Panc1 (cell line): Measurements from ENCODE around the gene CADM1. TPM values are rescaled to one million over a fixed set of nuclear protein-coding genes. Genes with fewer than 3 reads are reported as not detected.

Experiments
- ATAC-seq: fragments of 200-7000 bp; cut with Tn5 transposase; 2 replicates; pipeline ENCODE4 v1.9.1; 2020; ENCODE audit warnings: mild to moderate bottlenecking, moderate library complexity
- BruUV-seq: library from RNA; stranded (reverse); fragments of 400-500 nt; replicated peaks from 2 replicates; lab custom pipeline; 2021; lab: Mats Ljungman, UMichigan
- CTCF ChIA-PET: fragments of 300-600 bp; sonication (Branson Sonifier 250); formaldehyde crosslinking; loops from one replicate; lab custom pipeline; 2022; ENCODE audit warnings: antibody characterized with exemption; lab: Charles Lee
- POLR2A ChIA-PET: fragments of 300-600 bp; sonication (Branson Sonifier 250); formaldehyde crosslinking; loops from one replicate; lab custom pipeline; 2022; ENCODE audit warnings: antibody characterized with exemption; lab: Charles Lee
- DNase-seq: peaks from one replicate; pipeline ENCODE4 v3.0.0-alpha.2; 2010; ENCODE audit warnings: low read depth, low spot score
- H3K27ac ChIP-seq: 2 replicates; pipeline ENCODE4 v1.5.1; 2011; ENCODE audit warnings: mild to moderate bottlenecking, low read length, inconsistent platforms
- H3K27me3 ChIP-seq: fragments of 200-500 bp; sonication (Bioruptor generic); 2 replicates; pipeline ENCODE4 v1.6.0; 2014; ENCODE audit warnings: low read length, inconsistent platforms; ENCODE audit not compliant: control insufficient read depth, insufficient read depth
- H3K36me3 ChIP-seq: fragments of 200-500 bp; sonication (Bioruptor generic); 2 replicates; pipeline ENCODE4 v1.5.1; 2014; ENCODE audit warnings: inconsistent platforms, mild to moderate bottlenecking, low read length, moderate library complexity; ENCODE audit not compliant: control insufficient read depth, insufficient read depth
- H3K4me1 ChIP-seq: 2 replicates; pipeline ENCODE4 v1.5.1; 2011; ENCODE audit warnings: inconsistent platforms, mild to moderate bottlenecking, low read length, moderate library complexity; ENCODE audit not compliant: control insufficient read depth, insufficient read depth
- H3K4me3 ChIP-seq, 2 experiments: 2 replicates each; pipeline ENCODE4 v1.5.1; 2011 to 2012; ENCODE audit warnings: low read depth in 2 of 2, low read length in 2 of 2, mild to moderate bottlenecking in 2 of 2, inconsistent platforms in 1 of 2, moderate library complexity in 1 of 2
- H3K9me3 ChIP-seq: fragments of 200-500 bp; sonication (Bioruptor generic); 2 replicates; pipeline ENCODE4 v1.5.1; 2014; ENCODE audit warnings: low read depth, mild to moderate bottlenecking, inconsistent platforms, low read length, moderate library complexity; ENCODE audit not compliant: control insufficient read depth, insufficient read depth
- POLR2AphosphoS5 ChIP-seq: IDR thresholded peaks from 2 replicates; pipeline ENCODE4 v1.6.1; 2012; ENCODE audit warnings: mild to moderate bottlenecking, low read depth, low read length, moderate library complexity
- SIN3A ChIP-seq: IDR thresholded peaks from 2 replicates; pipeline ENCODE4 v1.6.1; 2012; ENCODE audit warnings: low read depth, mild to moderate bottlenecking, low read length, moderate library complexity, borderline replicate concordance; ENCODE audit not compliant: insufficient read depth
- TCF7L2 ChIP-seq: IDR thresholded peaks from 2 replicates; pipeline ENCODE4 v1.6.1; 2011; ENCODE audit warnings: mild to moderate bottlenecking, low read depth, low read length, inconsistent platforms
- in situ Hi-C: cut with HindIII; loops from 2 replicates; pipeline ENCODE4 v1.10.0; 2016; ENCODE audit warnings: low sequenced_read_pairs, low pct_unique_long_range_greater_than_20kb
- intact Hi-C: fragments of 100-400 bp; cut with micrococcal nuclease; formaldehyde crosslinking; loops from one replicate; pipeline ENCODE4 v1.10.0; 2022; ENCODE audit not compliant: unreplicated experiment
- total RNA-seq: library from RNA; stranded (reverse); gene quantifications from one replicate; pipeline ENCODE4 v1.2.1, GENCODE V29; 2021; ENCODE audit not compliant: unreplicated experiment
- TF ChIP-seq, protein P1 (sequence below), 2 experiments: IDR thresholded peaks; 2 replicates each; pipeline ENCODE4 v1.6.1; 2011 to 2012; ENCODE audit warnings: low read depth in 2 of 2, control low read depth in 1 of 2, low read length in 1 of 2, mild to moderate bottlenecking in 1 of 2, moderate library complexity in 1 of 2; ENCODE audit not compliant: insufficient read depth in 1 of 2
- TF ChIP-seq, protein P2 (sequence below): fragments of 450-650 bp; IDR thresholded peaks from 2 replicates; pipeline ENCODE4 v1.5.1; 2017; ENCODE audit warnings: mild to moderate bottlenecking

The CADM1 gene
- total RNA-seq, 1 experiment from 2014 or later, result 3.9 TPM

DNA sequence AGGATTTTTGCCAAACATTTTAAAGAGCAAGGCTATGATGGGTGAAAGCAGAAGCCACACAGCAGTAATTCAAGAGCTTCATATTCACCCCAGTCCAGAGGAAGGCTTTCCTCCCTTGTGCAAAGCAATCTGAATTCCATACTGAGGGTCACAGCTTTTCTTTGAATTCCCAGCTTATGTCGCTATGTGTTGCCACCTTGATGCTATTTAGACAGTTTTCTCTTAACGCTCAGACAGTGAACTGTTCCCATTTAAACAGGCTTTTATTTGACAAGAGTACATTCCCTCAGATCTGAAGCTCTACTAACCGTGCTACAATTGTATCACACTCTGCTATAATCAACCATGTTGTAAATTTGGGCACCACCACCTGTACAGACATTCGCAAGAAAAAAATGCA, 279.7 kb downstream of the CADM1 start:
- CTCF ChIA-PET, result no interaction called here

DNA sequence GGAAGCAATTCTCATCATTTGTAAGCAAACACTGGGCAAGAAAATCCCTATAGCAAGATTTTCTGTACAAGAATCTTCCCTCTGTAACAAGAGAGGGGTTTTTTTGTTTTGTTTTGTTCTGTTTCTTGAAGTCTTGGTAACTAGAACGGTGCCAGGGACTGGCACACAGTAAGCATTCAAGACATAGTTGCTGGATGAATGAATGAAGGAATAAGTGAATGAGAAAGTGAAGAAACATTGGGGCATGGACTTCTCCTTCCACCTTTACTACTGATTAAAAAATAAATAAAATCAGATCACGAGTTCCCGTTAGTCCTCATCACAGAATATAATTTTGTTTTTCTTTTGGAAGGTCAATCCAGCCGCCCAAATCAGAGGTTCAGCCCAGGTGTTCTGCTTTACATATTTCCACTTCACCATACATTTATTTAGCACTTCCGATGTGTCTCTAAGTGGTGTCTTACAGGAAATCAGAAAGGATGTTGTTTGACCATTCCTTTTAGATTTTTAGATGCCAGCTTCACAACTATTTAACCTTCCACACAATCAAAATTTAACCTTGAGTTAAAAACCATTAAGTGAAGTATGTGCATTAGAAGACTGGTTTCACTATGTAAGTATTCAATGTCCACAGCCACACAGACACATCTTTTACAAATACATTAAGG, 281.2 kb downstream of the CADM1 start:
- no peak for TF ChIP-seq SIN3A
- no peak for TF ChIP-seq TCF7L2
- TF ChIP-seq, protein P1, sequence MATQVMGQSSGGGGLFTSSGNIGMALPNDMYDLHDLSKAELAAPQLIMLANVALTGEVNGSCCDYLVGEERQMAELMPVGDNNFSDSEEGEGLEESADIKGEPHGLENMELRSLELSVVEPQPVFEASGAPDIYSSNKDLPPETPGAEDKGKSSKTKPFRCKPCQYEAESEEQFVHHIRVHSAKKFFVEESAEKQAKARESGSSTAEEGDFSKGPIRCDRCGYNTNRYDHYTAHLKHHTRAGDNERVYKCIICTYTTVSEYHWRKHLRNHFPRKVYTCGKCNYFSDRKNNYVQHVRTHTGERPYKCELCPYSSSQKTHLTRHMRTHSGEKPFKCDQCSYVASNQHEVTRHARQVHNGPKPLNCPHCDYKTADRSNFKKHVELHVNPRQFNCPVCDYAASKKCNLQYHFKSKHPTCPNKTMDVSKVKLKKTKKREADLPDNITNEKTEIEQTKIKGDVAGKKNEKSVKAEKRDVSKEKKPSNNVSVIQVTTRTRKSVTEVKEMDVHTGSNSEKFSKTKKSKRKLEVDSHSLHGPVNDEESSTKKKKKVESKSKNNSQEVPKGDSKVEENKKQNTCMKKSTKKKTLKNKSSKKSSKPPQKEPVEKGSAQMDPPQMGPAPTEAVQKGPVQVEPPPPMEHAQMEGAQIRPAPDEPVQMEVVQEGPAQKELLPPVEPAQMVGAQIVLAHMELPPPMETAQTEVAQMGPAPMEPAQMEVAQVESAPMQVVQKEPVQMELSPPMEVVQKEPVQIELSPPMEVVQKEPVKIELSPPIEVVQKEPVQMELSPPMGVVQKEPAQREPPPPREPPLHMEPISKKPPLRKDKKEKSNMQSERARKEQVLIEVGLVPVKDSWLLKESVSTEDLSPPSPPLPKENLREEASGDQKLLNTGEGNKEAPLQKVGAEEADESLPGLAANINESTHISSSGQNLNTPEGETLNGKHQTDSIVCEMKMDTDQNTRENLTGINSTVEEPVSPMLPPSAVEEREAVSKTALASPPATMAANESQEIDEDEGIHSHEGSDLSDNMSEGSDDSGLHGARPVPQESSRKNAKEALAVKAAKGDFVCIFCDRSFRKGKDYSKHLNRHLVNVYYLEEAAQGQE (IDR thresholded peaks at IDR 0.05; ENCODE audit: insufficient read depth in 1 of 2, low read depth in 2 of 2, low read length in 1 of 2), result no peak
- no peak for TF ChIP-seq POLR2AphosphoS5
- TF ChIP-seq, protein P2, sequence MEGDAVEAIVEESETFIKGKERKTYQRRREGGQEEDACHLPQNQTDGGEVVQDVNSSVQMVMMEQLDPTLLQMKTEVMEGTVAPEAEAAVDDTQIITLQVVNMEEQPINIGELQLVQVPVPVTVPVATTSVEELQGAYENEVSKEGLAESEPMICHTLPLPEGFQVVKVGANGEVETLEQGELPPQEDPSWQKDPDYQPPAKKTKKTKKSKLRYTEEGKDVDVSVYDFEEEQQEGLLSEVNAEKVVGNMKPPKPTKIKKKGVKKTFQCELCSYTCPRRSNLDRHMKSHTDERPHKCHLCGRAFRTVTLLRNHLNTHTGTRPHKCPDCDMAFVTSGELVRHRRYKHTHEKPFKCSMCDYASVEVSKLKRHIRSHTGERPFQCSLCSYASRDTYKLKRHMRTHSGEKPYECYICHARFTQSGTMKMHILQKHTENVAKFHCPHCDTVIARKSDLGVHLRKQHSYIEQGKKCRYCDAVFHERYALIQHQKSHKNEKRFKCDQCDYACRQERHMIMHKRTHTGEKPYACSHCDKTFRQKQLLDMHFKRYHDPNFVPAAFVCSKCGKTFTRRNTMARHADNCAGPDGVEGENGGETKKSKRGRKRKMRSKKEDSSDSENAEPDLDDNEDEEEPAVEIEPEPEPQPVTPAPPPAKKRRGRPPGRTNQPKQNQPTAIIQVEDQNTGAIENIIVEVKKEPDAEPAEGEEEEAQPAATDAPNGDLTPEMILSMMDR, result no peak
- H3K27ac ChIP-seq, result no peak overlapping the region
- H3K9me3 ChIP-seq, result no peaks in the 10 kb centered on the region
- DNase-seq (no peak), ATAC-seq (no peak)
- ChIA-PET CTCF (no interaction called here), POLR2A (no interaction called here)
- intact Hi-C loops (no loop called here), in situ Hi-C loops (no loop called here)
- H3K4me3 ChIP-seq, result no peak overlapping the region
- no peaks in the 10 kb centered on the region for H3K27me3 ChIP-seq
- H3K36me3 ChIP-seq, result no peaks in the 10 kb centered on the region
- H3K4me1 ChIP-seq, result no peaks in the 10 kb centered on the region; the same call in 1 of the 2 replicates
- no TSS peak for BruUV-seq

More for the DNA sequence above, 279.7 kb downstream of the CADM1 start:
- no peaks in the 10 kb centered on the region for H3K36me3 ChIP-seq
- in situ Hi-C loops, result no loop called here
- no peaks in the 10 kb centered on the region; the same call in 1 of the 2 replicates for H3K4me1 ChIP-seq
- H3K27ac ChIP-seq, result no peak overlapping the region
- TF ChIP-seq POLR2AphosphoS5 (no peak), TCF7L2 (no peak), SIN3A (no peak)
- TF ChIP-seq, protein P1 (IDR thresholded peaks at IDR 0.05; ENCODE audit: insufficient read depth in 1 of 2, low read depth in 2 of 2, low read length in 1 of 2), result no peak
- TF ChIP-seq, protein P2, result no peak
- intact Hi-C loops, result no loop called here
- no TSS peak for BruUV-seq
- POLR2A ChIA-PET, result interaction anchor here (0.6 kb wide), 1 partner anchor 1905 kb away, joined by 11 read pairs; no protein-coding TSS in a partner anchor
- no peak for DNase-seq
- no peak overlapping the region for H3K4me3 ChIP-seq
- ATAC-seq, result no peak
- H3K27me3 ChIP-seq, result no peaks in the 10 kb centered on the region
- H3K9me3 ChIP-seq, result no peaks in the 10 kb centered on the region
